ENCODE results near the gene TNFSF8. TPM values are rescaled to one million over a fixed set of nuclear protein-coding genes. Genes with fewer than 3 reads are reported as not detected.

TNFSF8 gene
- polyA plus RNA-seq, 1 of the 3 experiments (the other 2 are of a cell fraction): not detected

- TF ChIP-seq TCF12 (IDR thresholded peaks at IDR 0.05): peak; percentile 32; the same call in 1 of the 2 replicates
- TF ChIP-seq SMC3 (IDR thresholded peaks at IDR 0.05; ENCODE audit: low read depth, low read length): no peak
- no peak for TF ChIP-seq ZBTB33 (IDR thresholded peaks at IDR 0.05; ENCODE audit: borderline replicate concordance, low read depth)
- peak in 1 of 2 experiments; percentile 32; a peak in 1 of 4 replicates for TF ChIP-seq EP300 (IDR thresholded peaks at IDR 0.05; ENCODE audit: borderline replicate concordance in 1 of 2, low read depth in 1 of 2, low read length in 1 of 2)
- TF ChIP-seq FOXJ3 (CRISPR knock-in tag; IDR thresholded peaks at IDR 0.05): no peak
- TF ChIP-seq RXRA (IDR thresholded peaks at IDR 0.05; ENCODE audit: borderline replicate concordance, low read depth): 0 out of 2 replicates have a peak, but pooled peaks have one; percentile 19
- TF ChIP-seq PBX3 (IDR thresholded peaks at IDR 0.05): peak; percentile 37
- peak; percentile 42; the same call in 1 of the 2 replicates for TF ChIP-seq JUND (IDR thresholded peaks at IDR 0.05)
- Histone ChIP-seq H4K20me1 (ENCODE audit: insufficient read depth) (no peaks in the 10 kb centered on the region), H3K9me3 (no peaks in the 10 kb centered on the region), H3K4me2 (no peak overlapping the region), H2AFZ (ENCODE audit: low read depth) (peak overlapping the region; percentile 58; the same call in 1 of the 2 replicates), H3K9me2 (no peaks in the 10 kb centered on the region), H3K36me3 (replicated peaks in 1 of 2; ENCODE audit: control insufficient read depth in 1 of 2, insufficient read depth in 2 of 2, low read length in 1 of 2) (no peaks in the 10 kb centered on the region), H3K4me1 (ENCODE audit: control insufficient read depth in 1 of 2, insufficient read depth in 2 of 2, low read depth in 1 of 2, low read length in 1 of 2) (peaks cover 0 to 28% of the 10 kb centered on the region in 2 experiments; a peak in 3 of 4 replicates), H3K27me3 (ENCODE audit: insufficient read depth) (no peaks in the 10 kb centered on the region), H3K27ac (ENCODE audit: low read depth in 2 of 2, low read length in 1 of 2) (peak overlapping the region in 1 of 2 experiments; percentile 93; a peak in 2 of 4 replicates), H3K9ac (0 out of 2 replicates have a peak overlapping the region, but pooled peaks have one; percentile 2), H3K4me3 (ENCODE audit: low read depth in 2 of 2, low read length in 1 of 2) (no peak overlapping the region), H3F3A (replicated peaks; ENCODE audit: insufficient read depth) (peaks cover 31% of the 10 kb centered on the region), H3K79me2 (ENCODE audit: insufficient read depth) (no peaks in the 10 kb centered on the region)
- no peak for DNase-seq
- 53% methylated on average over 4 of the region's 4 CpGs for WGBS (ENCODE audit: low lambda C conversion rate)
- ChIA-PET CTCF (interaction anchor here (1.6 kb wide), 1 partner anchor 14 kb away, joined by 9 read pairs; no protein-coding TSS in a partner anchor), POLR2A (no interaction called here)
These were observed 37.0 kb downstream of the TNFSF8 start for GRCh38 chr9:114893221-114894010.

- Histone ChIP-seq H4K20me1 (ENCODE audit: insufficient read depth) (no peaks in the 10 kb centered on the region), H3K4me2 (no peak overlapping the region), H3K27ac (ENCODE audit: low read depth in 2 of 2, low read length in 1 of 2) (no peak overlapping the region), H3K4me1 (ENCODE audit: control insufficient read depth in 1 of 2, insufficient read depth in 2 of 2, low read depth in 1 of 2, low read length in 1 of 2) (peaks cover 0 to 15% of the 10 kb centered on the region in 2 experiments; a peak in 2 of 4 replicates), H3K9ac (no peak overlapping the region), H3K4me3 (ENCODE audit: low read depth in 2 of 2, low read length in 1 of 2) (no peak overlapping the region), H3K27me3 (ENCODE audit: insufficient read depth) (no peaks in the 10 kb centered on the region), H3K79me2 (ENCODE audit: insufficient read depth) (no peaks in the 10 kb centered on the region), H3F3A (replicated peaks; ENCODE audit: insufficient read depth) (peaks cover 24% of the 10 kb centered on the region), H2AFZ (ENCODE audit: low read depth) (no peak overlapping the region), H3K36me3 (replicated peaks in 1 of 2; ENCODE audit: control insufficient read depth in 1 of 2, insufficient read depth in 2 of 2, low read length in 1 of 2) (no peaks in the 10 kb centered on the region), H3K9me2 (no peaks in the 10 kb centered on the region), H3K9me3 (no peaks in the 10 kb centered on the region)
- POLR2A ChIA-PET: no interaction called here
- WGBS (ENCODE audit: low lambda C conversion rate): 100% methylated on average over 2 of the region's 3 CpGs
- no peak for DNase-seq
- CTCF ChIA-PET: interaction anchor here (1.5 to 2.2 kb wide), 2 partner anchors 17 to 21 kb away, joined by 7 to 15 read pairs; no protein-coding TSS in a partner anchor
- no peak for TF ChIP-seq IRF3 (IDR thresholded peaks at IDR 0.05; ENCODE audit: low read depth, low read length)
- no peak for TF ChIP-seq MAX (IDR thresholded peaks at IDR 0.05; ENCODE audit: low read depth)
- TF ChIP-seq SMC3 (IDR thresholded peaks at IDR 0.05; ENCODE audit: low read depth, low read length): no peak
- TF ChIP-seq MEF2A (IDR thresholded peaks at IDR 0.05; ENCODE audit: borderline replicate concordance, low read depth): no peak
- no peak for TF ChIP-seq USF1 (IDR thresholded peaks at IDR 0.05; ENCODE audit: borderline replicate concordance, low read depth)
- TF ChIP-seq SIN3A (IDR thresholded peaks at IDR 0.05; ENCODE audit: borderline replicate concordance, low read depth, low read length): no peak
- no peak for TF ChIP-seq NRF1 (IDR thresholded peaks at IDR 0.05; ENCODE audit: low read depth, low read length)
- no peak for TF ChIP-seq TCF12 (IDR thresholded peaks at IDR 0.05)
- TF ChIP-seq FOXM1 (IDR thresholded peaks at IDR 0.05; ENCODE audit: low read depth): no peak
- TF ChIP-seq CTCF (IDR thresholded peaks at IDR 0.05): no peak
- TF ChIP-seq EP300 (IDR thresholded peaks at IDR 0.05; ENCODE audit: borderline replicate concordance in 1 of 2, low read depth in 1 of 2, low read length in 1 of 2): no peak
- no peak for TF ChIP-seq USF2 (IDR thresholded peaks at IDR 0.05; ENCODE audit: borderline replicate concordance, low read depth, low read length)
These were observed 40.6 kb downstream of the TNFSF8 start for GRCh38 chr9:114889802-114890224.

All from SK-N-SH (cell line).